Cardiac septum (tissue), 1 donor: ENCODE data around the gene TLX3. TPM values are rescaled to one million over a fixed set of nuclear protein-coding genes. Genes with fewer than 3 reads are reported as not detected.
"Not testable (repeated sequence)": the region's sequence is repeated elsewhere in the genome, so short reads cannot be mapped to it uniquely, and the experiment has no call there.

Experiments used
- DNase-seq: peaks from one replicate; pipeline ENCODE4 v3.0.0-alpha.2; 2020; ENCODE audit warnings: low spot score
- intact Hi-C: fragments of 100-400 bp; cut with DNase I; formaldehyde crosslinking; loops from one replicate; pipeline ENCODE4 v1.14.0; 2022
- long read RNA-seq: library from polyadenylated mRNA; unstranded; transcript quantifications from one replicate; pipeline ENCODE4 v2.0.0, GENCODE V29; 2021
- total RNA-seq: library from RNA; stranded (reverse); fragmentation: NEBNext Ultra II Directional; extraction: Animal tissue kit (Norgen Biotek cat#: 25700); gene quantifications from one replicate; pipeline ENCODE4 v1.2.1, GENCODE V29; 2021
- donor health status: DM: no; HTN: no; CAD: no.

TLX3 gene
- total RNA-seq: not detected
- long read RNA-seq, partial matches to known transcripts: 0 of 1 reads
- long read RNA-seq, other reads (novel, unspliced or antisense): 0 of 1 reads

DNA sequence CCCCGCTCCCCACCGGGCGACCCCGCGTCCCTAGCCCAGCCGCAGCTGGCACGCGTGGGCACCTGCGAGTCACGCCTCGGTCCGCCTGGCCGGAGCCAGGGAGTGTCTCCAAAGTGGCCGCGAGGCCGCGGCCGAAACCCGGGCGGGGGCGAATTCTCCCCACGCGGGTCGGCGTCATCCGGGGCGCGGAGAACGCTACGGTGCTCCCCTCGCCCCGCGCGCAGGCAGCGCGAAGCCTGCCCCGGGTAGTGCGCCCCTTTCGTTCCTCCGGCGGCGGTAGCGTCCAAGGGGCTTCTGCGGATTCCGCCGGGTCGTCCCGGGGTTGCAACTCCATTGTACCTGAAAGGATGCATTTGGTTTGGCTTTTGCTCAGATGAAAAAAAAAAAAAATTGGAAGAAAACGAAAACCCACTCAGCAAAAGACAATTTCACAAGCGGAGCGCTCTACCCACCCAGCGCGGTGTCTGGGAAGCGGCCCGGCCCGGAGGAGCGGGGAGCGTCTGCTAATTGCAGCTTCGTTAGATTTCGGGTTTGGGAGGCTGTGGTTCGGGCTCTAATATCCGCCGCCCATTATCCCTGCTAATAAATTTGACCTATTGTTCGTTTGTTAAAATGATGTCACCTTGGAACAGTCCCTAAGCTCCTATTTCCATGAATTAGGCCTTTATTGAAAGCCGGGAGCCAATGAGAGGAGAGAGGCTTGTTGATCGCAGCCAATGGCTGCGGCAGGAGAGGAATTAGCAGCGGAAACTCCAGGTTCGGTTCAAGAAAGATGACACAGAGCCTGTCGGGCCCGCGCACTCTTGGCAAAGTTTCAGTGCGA, at the start of gene TLX3:
TLX3 (plus strand) TSS at position 796 of the 823 bp plus-strand sequence. CDS start 118 bp downstream, outside the sequence.
- intact Hi-C loops: no loop called here
- no peak for DNase-seq

DNA sequence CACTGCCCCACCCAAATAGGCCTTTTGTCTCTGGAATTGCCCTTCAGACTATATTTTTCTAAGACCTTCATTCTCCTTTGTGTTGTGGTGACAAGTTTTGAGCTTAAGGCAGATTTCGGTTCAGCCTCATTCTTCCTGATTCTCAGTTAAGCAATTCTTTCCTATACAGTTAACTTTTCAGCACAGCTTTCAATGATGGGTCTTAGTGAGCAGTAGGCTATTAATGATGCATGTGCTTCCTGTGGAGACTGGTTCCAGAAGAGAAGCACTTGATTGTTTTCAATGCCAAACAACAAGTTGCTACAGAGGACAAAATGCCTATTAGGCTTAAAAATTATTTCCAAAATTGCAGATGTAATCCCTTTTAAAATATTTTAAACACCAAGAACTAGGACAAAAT, 47.7 kb upstream of the TLX3 start:
- intact Hi-C loops: no loop called here
- no peak for DNase-seq

DNA sequence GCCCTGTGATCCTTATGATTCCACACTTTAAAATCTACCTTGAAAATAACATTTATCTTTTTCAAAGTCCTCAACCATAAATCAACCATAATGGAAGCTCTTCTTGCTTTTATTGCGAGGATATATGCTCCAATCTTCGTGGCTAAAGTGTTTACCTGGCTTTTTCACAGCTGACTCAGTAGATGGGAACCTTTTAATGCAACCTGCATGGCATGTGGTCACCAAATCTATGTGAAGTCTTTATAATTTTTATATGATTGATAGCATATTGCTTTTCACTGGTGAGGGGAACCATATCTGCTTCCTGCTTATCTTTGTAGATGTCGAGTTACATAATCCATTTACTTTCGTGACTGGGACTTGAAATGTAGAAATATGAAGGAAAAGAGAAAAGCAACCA, 47.1 kb upstream of the TLX3 start:
- no peak for DNase-seq
- intact Hi-C loops: no loop called here

DNA sequence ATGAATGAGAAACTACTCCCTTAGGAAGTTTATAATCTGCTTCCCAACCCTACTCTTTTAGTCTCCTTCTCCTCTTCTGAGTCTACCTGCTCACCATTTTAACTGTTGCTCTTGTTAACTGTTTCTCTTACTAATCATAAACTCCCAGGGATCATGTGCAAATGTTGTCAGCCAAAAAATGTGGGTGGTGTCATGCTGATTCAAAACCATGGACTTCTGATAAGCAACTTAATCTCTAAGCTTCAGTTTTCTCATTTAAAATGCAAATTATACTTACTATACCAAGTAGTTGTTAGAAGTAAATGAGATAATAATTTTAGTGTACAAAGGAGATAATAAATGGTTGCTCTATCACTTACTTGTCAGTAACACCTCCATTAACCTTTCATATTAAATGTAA, 45.9 kb upstream of the TLX3 start:
- DNase-seq: no peak
- intact Hi-C loops: no loop called here

DNA sequence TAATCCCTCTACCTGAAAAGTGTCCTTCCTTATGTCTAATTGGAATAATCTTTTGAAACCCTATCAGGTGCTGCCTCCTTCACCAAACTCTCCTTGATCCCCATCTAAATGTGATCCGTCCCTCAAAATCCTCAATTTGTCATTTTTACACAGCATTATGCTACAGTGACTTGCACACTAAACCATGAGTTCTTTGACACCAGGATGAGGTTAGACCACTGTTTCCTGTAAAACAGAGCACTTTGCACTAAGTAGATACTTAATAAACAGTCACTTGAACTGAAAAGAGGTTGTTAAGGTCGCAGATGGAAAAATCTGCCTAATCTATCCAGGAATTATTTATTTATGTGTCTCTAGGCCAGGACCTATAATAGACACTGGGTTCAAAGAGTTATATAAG, 44.2 kb upstream of the TLX3 start:
- intact Hi-C loops: no loop called here

DNA sequence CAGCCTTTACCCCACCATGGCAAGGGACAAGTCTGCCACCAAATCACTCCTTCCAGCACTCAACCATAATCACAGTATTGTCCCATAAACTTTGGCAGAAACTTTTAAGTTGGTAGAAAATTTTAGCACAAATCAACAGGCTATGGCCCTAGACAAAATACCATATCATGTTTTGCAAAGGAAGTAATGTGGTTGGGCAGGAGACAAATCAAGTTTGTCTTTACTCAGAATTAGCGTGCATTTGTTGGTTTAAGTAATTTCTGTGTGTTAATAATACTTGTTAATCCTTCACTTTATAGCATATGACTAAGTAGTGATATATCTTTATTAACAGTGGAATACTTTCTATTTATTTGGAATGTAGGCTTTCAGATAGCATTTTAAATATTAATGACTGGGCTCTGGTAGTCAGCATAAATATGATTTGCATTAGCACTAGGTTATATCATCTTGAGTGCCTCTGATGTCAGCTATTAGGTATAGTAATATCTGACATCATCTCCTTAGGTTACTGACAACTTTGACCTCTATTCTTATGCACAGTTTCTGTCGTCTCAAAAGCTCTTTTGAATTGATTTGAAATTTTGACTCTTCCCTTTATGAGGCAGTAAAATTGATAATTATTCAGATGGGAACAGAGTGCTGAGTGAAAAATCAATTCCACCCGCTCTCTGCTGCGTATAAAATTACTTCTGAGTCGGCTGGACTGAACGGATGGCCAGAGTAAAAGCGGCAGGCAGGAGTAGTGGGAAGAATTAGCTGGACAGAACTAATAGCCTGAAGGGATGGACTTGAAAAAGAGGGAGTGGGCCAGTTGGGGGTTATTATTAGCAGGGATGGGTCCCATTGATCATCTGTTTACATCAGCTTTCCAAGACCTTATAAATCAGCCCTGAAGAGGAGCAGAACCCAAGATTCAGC, 40.1 kb upstream of the TLX3 start:
- DNase-seq: no peak
- intact Hi-C loops: no loop called here

More for the DNA sequence above, 44.2 kb upstream of the TLX3 start:
- DNase-seq: no peak

DNA sequence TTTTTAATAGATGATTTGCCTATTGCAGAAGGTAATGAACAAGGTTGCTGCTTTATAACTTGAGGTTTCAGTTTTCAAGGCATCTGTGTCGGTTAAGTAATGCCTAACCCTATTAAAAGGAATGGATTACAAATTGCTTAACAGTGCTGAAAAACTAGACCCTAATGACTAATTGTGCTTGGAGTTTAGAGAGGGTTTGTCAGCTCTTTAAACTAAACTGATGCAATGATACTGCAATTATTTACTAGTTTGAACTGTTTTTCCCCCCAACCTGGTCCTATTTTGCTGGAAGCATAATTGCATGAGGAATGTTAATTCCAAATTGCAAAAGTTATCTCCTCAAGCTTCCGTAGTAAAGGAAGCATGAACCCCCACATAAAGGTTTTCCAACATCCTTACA, 39.3 kb upstream of the TLX3 start:
- intact Hi-C loops: no loop called here
- no peak for DNase-seq

DNA sequence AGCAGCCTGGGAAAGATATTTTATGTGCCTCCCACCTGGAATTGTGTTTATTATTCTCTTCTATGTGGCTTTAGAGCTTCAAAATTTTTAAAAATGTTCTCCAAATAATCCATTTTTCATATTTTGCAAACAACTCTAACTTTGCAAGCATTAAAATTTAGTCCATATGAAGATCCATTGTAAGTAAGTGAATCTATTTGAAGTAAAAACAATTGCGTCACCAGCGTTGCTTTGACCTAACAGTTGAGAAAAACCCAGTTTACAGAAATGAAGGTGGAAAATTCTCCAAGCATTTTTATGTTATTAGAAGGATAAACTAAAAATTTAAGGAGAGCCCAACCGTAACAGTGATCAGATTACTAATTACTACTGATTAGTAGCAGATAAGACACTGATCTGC, 38.9 kb upstream of the TLX3 start:
- DNase-seq: no peak
- intact Hi-C loops: no loop called here

DNA sequence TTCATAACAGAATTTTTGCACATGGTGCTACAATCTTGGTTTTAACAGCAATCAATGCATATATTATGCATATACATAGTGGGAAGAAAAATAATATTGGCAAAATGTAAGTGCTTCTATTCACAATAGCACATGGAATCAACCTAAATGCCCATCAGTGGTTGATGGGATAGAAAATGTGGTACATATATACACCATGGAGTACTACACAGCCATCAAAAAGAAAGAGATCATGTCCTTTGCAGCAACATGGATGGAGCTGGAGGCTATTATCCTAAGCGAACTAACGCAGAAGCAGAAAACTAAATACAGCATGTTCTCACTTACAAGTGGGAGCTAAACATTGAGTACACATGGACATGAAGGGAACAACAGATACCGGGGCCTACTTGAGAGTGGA, 37.2 kb upstream of the TLX3 start:
- DNase-seq: no peak
- intact Hi-C loops: no loop called here

DNA sequence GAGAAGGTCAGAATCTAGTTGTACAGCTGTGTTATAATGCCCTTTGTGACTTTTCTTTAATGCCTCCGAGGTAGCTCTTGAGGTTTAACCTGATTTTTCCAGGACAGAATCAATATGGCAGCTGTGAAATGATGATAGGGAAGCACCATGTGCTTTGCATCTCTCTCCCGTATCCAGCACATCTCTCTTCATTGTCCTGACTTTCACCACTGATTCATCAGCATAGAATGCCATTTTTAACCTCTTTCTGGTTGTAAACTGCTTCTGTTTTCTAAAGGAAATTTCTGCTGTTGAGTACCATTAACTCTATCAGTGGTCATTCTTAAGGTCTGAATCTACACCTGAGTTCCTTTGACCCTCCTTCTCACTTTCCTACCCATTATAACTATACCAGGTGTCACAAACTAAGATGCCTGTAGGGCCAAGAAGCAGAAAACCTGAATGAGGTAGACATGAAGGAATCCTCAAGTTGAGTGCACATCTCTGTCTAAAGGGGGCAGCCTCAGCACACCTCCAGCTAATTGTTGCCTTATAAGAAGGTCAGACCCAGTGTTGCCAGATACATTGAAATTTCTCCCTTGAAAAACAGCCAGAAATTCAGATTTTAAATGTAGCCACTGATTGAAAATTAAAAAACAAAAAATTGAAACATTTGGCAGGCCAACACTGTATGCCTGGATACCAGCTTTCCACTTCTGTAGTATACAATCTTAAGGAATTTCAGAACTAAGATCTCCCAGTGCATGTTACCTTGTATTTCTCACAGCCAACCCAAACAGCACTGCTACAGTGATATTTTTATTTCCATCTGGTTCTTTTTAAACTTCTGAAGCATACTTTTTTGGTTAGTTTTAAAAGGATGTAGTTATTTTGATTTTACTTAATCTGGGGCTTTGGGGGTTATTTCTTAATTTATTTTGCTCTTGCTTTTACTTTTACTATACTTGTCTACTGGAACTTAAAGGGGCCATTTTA, 35.8 kb upstream of the TLX3 start:
- no peak for DNase-seq
- intact Hi-C loops: no loop called here

DNA sequence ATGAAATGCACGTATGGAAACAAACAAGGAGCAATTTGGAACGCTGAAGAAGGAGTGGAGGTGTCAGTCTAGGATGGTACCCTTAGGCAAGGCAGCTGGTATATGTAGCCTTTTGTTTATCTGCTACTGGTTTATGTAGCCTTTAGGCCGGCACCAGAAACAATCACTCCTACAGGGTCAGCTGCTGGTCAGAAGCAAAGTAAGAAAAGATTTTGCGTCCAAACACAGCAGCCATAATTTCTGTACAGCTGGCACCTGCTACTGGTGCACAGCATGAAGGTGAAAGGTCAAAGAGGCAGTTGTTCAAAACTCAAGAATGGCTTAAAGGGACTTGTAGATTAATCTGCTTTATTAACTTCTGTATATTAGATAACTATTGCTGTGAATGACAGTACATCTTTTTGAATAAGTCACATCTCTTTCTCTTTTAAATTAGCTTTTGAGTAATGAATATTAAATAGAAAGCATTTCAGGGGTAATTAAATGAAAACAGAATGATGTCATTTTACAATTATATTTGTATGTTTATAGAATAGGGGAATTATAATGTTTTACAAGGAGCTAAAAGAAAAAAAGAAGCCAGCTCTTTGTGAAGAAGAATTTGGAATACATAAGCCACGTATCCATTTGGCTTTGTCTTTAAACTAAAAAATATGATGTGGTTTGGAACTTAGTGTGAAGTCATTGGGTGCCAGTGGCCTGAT, 33.1 kb upstream of the TLX3 start:
- intact Hi-C loops: no loop called here
- DNase-seq: no peak

DNA sequence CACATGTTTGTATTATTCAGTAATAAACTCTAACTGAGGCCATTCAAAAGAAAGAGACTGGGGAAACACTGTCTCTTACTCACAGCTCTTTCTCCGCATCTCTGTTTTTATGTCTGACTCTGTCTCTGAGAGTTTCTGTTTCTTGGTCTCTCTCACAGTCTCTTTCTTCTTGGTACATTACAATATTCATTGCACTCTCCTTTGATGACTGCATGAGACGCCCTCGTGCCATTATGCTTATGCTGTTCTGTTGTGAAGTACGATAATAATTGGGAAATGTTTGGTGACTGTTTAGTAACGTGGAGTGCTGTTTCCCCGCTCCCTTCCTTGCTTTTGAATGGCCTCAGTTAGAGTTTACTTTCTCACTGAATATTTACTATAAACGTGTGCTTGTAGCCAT, 25.3 kb upstream of the TLX3 start:
- intact Hi-C loops: no loop called here
- DNase-seq: no peak

DNA sequence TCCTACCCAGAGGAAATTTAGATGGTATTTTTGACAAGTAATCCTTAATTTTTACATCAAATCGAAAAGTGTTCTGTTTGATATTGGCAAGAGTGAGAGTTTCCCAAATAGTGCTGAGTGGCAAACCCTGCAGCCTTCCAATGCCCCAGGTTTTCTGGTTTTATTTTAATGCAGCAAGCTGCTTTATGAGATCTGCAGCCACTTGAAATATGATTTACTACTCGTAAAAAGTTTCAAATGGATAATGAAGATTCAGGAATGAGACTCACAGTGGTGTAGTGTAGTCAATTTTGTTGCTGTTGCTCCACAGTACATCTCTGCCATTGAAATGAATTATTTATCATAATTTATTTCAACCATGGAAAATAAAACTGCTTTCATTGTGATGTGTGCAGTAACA, 23.6 kb upstream of the TLX3 start:
- intact Hi-C loops: no loop called here
- DNase-seq: no peak

DNA sequence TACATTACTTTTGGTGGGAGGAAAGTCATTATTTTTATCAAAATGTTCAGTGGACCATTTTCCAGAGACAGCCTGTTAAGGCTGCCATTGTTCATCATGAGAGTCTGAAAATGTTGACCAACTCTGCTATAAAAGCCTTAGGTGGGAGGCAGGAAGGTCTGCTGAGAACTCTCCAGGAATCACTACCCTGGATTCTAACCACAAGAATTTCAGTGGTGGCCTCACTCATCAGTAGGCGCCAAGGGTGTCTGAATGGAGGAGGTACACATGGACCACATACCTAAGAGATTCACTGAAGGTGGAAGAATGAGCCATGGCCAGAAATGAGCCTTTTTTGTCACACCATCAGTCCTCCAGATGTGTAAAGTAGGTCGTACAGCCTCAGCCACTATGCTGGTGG, 21.0 kb upstream of the TLX3 start:
- DNase-seq: no peak
- intact Hi-C loops: no loop called here

DNA sequence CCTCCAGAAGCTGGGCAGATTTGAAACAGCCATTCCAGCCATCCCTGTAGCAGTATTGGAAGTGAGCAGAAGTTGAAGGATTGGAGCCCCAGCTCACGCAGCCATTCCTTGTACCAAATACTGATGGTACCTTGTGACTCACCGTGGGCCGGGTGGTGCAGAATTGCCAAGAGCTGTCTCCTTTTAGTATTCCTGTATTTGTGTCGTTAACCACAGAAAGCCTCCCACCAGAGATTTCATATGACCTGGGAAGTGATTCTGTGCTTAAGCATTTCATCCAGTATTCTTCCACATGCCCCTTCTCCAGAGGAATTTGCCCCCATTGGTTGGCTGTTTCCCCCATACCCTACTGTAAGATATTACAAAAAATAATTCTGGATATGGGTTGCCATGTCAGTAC, 17.7 kb upstream of the TLX3 start:
- intact Hi-C loops: no loop called here
- DNase-seq: no peak

DNA sequence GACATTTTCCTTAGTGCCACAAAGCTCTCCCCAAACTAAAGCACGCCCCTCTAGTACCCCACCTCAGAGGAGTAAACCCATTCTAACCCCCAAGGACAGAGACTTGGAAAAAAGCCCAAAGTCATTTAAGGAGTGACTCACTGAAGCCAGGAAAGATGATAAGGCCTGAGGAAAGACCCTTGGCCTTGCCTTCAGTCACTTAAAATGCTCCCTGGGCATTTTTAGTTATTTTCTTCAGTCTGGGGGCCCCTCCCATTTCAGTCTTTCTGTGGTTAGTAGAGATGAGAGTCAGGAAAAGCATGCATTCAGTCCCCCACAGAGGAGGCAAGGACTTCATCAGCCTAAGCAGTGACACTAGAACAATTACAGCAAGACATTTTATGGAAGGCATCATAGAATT, 13.7 kb upstream of the TLX3 start:
- intact Hi-C loops: no loop called here
- no peak for DNase-seq

DNA sequence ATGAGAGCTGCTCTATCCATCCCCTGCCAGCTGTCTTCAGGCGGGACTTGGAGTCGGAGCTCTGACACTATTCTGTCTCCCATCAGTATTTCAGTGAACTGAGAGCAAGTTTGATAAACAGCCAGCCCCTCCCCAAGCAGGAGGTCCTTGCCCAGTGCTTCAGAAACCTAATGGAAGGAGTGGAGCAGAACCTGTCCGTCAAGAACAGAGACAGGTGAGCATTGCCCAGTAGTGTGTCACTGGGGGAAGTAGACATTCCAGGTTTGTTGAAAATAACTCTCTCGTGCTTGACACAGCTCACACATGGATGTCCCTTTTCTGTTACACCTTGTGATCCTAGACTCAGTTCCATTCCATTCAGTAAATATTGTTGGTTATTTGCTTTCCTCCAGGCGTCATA, 13.2 kb upstream of the TLX3 start:
- DNase-seq: no peak
- intact Hi-C loops: no loop called here

DNA sequence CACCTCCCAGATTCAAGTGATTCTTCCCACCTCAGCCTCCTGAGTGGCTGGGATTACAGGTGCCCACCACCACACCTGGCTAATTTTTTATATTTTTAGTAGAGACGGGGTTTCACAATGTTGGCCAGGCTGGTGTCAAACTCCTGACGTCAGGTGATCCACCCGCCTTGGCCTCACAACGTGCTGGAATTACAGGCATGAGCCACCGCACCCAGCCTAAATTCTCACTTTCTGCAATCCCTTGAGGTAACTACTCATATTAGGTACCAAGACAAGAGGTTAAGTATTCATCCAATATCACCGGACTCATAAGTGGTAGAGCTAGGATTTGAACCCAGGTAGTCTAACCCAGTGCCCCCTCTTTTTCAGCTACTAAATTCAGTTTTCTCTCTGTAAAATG, 11.1 kb upstream of the TLX3 start:
- intact Hi-C loops, DNase-seq: not testable (repeated sequence)

DNA sequence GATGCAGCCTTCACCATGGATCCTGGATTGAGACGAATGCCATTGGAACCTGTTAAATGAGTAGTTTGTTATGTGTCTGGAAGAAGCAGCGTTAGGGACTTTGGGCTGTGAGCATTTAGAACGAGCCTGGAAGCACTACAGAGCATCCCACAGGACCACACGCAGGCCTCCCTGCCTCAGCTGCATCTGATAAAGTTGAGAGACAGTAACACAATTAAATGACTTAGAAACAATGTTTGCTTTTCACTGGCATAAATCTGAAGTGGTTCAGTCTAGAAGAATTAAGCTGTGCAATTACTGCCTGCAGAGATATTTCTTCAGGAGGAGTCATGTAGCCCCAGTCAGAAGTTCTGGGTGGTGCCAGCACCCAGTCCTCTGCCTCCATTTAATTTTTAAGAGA, 9.8 kb upstream of the TLX3 start:
- DNase-seq: no peak

More for the DNA sequence above, 9.8 kb upstream of the TLX3 start:
- intact Hi-C loops: no loop called here
